Measurements from ENCODE around the gene TBC1D14. TPM values are rescaled to one million over a fixed set of nuclear protein-coding genes. Genes with fewer than 3 reads are reported as not detected.

Gene TBC1D14
- total and polyA plus RNA-seq, 10 donors = 13.7 to 114 (median 68.4) TPM

- 82 to 98% (median 91%) methylated on average over 4 of the region's 4 CpGs for WGBS, 5 donors
- Histone ChIP-seq H3K4me3 (no peak overlapping the region), H3K36me3 (peaks cover 0 to 74% (median 57%) of the 10 kb centered on the region in 6 donors), H3K27ac (no peak overlapping the region), H3K4me1 (peaks cover 24 to 91% (median 54%) of the 10 kb centered on the region in 6 donors), H3K27me3 (replicated peaks in 1 of 7) (no peaks in the 10 kb centered on the region), H3K9me3 (no peaks in the 10 kb centered on the region)
- no peak for DNase-seq
- TF ChIP-seq POLR2AphosphoS5 (IDR thresholded peaks at IDR 0.05) (no peak), CTCF (IDR thresholded peaks at IDR 0.05 in 8 of 11, conservative IDR thresholded peaks at IDR 0.05 in 3 of 11) (no peak), POLR2A (IDR thresholded peaks at IDR 0.05) (no peak)
- intact Hi-C loops (cut with DNase I; ENCODE audit: low total_unique reads) = no loop called here
Measured at GRCh38 chr4:7063362-7063761, 153.7 kb downstream of the TBC1D14 start.

- Histone ChIP-seq H3K27ac (peak overlapping the region in 4 of 8 donors; percentile 13 to 99 (median 96)), H3K9me3 (no peaks in the 10 kb centered on the region), H3K4me1 (peaks cover 24 to 88% (median 59%) of the 10 kb centered on the region in 6 donors), H3K27me3 (replicated peaks in 1 of 7) (peaks cover 0 to 1% (median 0%) of the 10 kb centered on the region in 7 donors), H3K36me3 (peaks cover 0 to 48% (median 36%) of the 10 kb centered on the region in 6 donors), H3K4me3 (peak overlapping the region in 4 of 8 donors; percentile 75 to 97 (median 90))
- no peak for TF ChIP-seq POLR2A (IDR thresholded peaks at IDR 0.05)
- no peak for TF ChIP-seq CTCF (IDR thresholded peaks at IDR 0.05 in 8 of 11, conservative IDR thresholded peaks at IDR 0.05 in 3 of 11)
- TF ChIP-seq POLR2AphosphoS5 (IDR thresholded peaks at IDR 0.05) = no peak
- WGBS, 5 donors = 89 to 99% (median 92%) methylated on average over 11 of the region's 11 CpGs
- no peak for DNase-seq
- intact Hi-C loops (cut with DNase I; ENCODE audit: low total_unique reads) = no loop called here
Measured at GRCh38 chr4:7066006-7066405, 156.4 kb downstream of the TBC1D14 start.

GRCh38 chr4:7066493-7066892 is 156.9 kb downstream of the TBC1D14 start:
- intact Hi-C loops (cut with DNase I; ENCODE audit: low total_unique reads) = no loop called here

More at GRCh38 chr4:7066493-7066892, 156.9 kb downstream of the TBC1D14 start:
- Histone ChIP-seq H3K9me3 (no peaks in the 10 kb centered on the region), H3K27ac (peak overlapping the region; percentile 93 to 99 (median 94)), H3K4me1 (peaks cover 24 to 85% (median 58%) of the 10 kb centered on the region in 6 donors), H3K36me3 (peaks cover 0 to 43% (median 31%) of the 10 kb centered on the region in 6 donors), H3K4me3 (peak overlapping the region in 7 of 8 donors; percentile 75 to 99 (median 97)), H3K27me3 (replicated peaks in 1 of 7) (peaks cover 0 to 6% (median 0%) of the 10 kb centered on the region in 7 donors)
- no peak for TF ChIP-seq CTCF (IDR thresholded peaks at IDR 0.05 in 8 of 11, conservative IDR thresholded peaks at IDR 0.05 in 3 of 11)
- TF ChIP-seq POLR2A (IDR thresholded peaks at IDR 0.05) = no peak
- TF ChIP-seq POLR2AphosphoS5 (IDR thresholded peaks at IDR 0.05) = no peak
- 84 to 97% (median 95%) methylated on average over 4 of the region's 4 CpGs for WGBS, 5 donors
- DNase-seq = no peak

All from spleen (tissue), 11 donors.